GM18873 (cell line): ENCODE data around the gene NLGN1.

Experiments used
- ATAC-seq: cut with Tn5 transposase; IDR thresholded peaks from one replicate; pipeline ENCODE4 v1.9.1; 2021; ENCODE audit warnings: mild to moderate bottlenecking, moderate library complexity, moderate number of reproducible peaks; ENCODE audit not compliant: unreplicated experiment, low FRiP score

Gene NLGN1

GRCh38 chr3:173823911-173824460 lies 426.4 kb downstream of the NLGN1 start:
- no peak for ATAC-seq

GRCh38 chr3:173825730-173826129 lies 428.2 kb downstream of the NLGN1 start:
- no peak for ATAC-seq

- no peak for ATAC-seq
These were observed 428.9 kb downstream of the NLGN1 start for GRCh38 chr3:173826416-173826815.

GRCh38 chr3:173826901-173827609 lies 429.5 kb downstream of the NLGN1 start:
- no peak for ATAC-seq

GRCh38 chr3:173838644-173839043 lies 441.1 kb downstream of the NLGN1 start:
- no peak for ATAC-seq

- no peak for ATAC-seq
These were observed 442.3 kb downstream of the NLGN1 start for GRCh38 chr3:173839859-173840258.

- no peak for ATAC-seq
These were observed 443.8 kb downstream of the NLGN1 start for GRCh38 chr3:173841334-173841733.

- no peak for ATAC-seq
These were observed 445.5 kb downstream of the NLGN1 start for GRCh38 chr3:173843060-173843459.

- no peak for ATAC-seq
These were observed 449.0 kb downstream of the NLGN1 start for GRCh38 chr3:173846584-173846983.

- no peak for ATAC-seq
These were observed 451.9 kb downstream of the NLGN1 start for GRCh38 chr3:173849489-173849888.

- ATAC-seq: no peak
These were observed 459.6 kb downstream of the NLGN1 start for GRCh38 chr3:173857154-173857553.

- no peak for ATAC-seq
These were observed 465.2 kb downstream of the NLGN1 start for GRCh38 chr3:173862701-173863100.

GRCh38 chr3:173863551-173863950 lies 466.0 kb downstream of the NLGN1 start:
- ATAC-seq: no peak

GRCh38 chr3:173865900-173866498 lies 468.5 kb downstream of the NLGN1 start:
- ATAC-seq: no peak

GRCh38 chr3:173869766-173870165 lies 472.2 kb downstream of the NLGN1 start:
- no peak for ATAC-seq

- no peak for ATAC-seq
These were observed 473.4 kb downstream of the NLGN1 start for GRCh38 chr3:173870976-173871375.

GRCh38 chr3:173875790-173876189 lies 478.2 kb downstream of the NLGN1 start:
- no peak for ATAC-seq

- ATAC-seq: no peak
These were observed 478.9 kb downstream of the NLGN1 start for GRCh38 chr3:173876476-173876875.

GRCh38 chr3:173887888-173888287 lies 490.3 kb downstream of the NLGN1 start:
- no peak for ATAC-seq

GRCh38 chr3:173889596-173889995 lies 492.1 kb downstream of the NLGN1 start:
- no peak for ATAC-seq

- no peak for ATAC-seq
These were observed 492.5 kb downstream of the NLGN1 start for GRCh38 chr3:173890091-173890490.
